Ascending aorta (tissue), 2 donors: ENCODE data around the gene RAB11FIP4. TPM values are rescaled to one million over a fixed set of nuclear protein-coding genes. Genes with fewer than 3 reads are reported as not detected.

Experiments used
- DNase-seq, 2 donors: peaks; one replicate each; pipeline ENCODE4 v3.0.0-alpha.2; 2019; ENCODE audit warnings: low spot score in 2 of 2
- H3K27ac ChIP-seq, 2 donors: fragments of 200-600 bp; sonication (generic); one replicate each; pipeline ENCODE4 v1.5.1; 2016 to 2017; ENCODE audit warnings: mild to moderate bottlenecking in 1 of 2
- H3K27me3 ChIP-seq: fragments of 200-600 bp; sonication (generic); one replicate; pipeline ENCODE4 v1.5.1; 2017
- H3K36me3 ChIP-seq, 2 donors: fragments of 200-600 bp; sonication (generic); one replicate each; pipeline ENCODE4 v1.5.1; 2016
- H3K4me1 ChIP-seq, 2 donors: fragments of 200-600 bp; sonication (generic); one replicate each; pipeline ENCODE4 v1.5.1; 2016 to 2017; ENCODE audit warnings: mild to moderate bottlenecking in 1 of 2
- H3K4me3 ChIP-seq, 2 donors: fragments of 200-600 bp; sonication (generic); one replicate each; pipeline ENCODE4 v1.5.1; 2016 to 2017; ENCODE audit warnings: mild to moderate bottlenecking in 1 of 2
- H3K9me3 ChIP-seq, 2 donors: fragments of 200-600 bp; sonication (generic); one replicate each; pipeline ENCODE4 v1.5.1; 2016
- intact Hi-C: fragments of 100-400 bp; cut with DNase I; formaldehyde crosslinking; loops from one replicate; pipeline ENCODE4 v1.15.1; 2023
- total RNA-seq: library from RNA; depleted of rRNA; stranded (reverse); fragments of >200 nt; gene quantifications from one replicate; pipeline ENCODE4 v1.1.0, GENCODE V29; 2016
- TF ChIP-seq, protein P1 (sequence below), 3 experiments: fragments of 200-600 bp in 2 of 3; fragments of 450-650 bp in 1 of 3; sonication (generic) in 2 of 3; IDR thresholded peaks; one replicate each; pipeline ENCODE4 v1.5.1; 2016 to 2019; ENCODE audit warnings: antibody characterized with exemption in 3 of 3, mild to moderate bottlenecking in 1 of 3, moderate library complexity in 1 of 3

RAB11FIP4 gene
- total RNA-seq, 1 donor from 2014 or later: 0.85 TPM

DNA sequence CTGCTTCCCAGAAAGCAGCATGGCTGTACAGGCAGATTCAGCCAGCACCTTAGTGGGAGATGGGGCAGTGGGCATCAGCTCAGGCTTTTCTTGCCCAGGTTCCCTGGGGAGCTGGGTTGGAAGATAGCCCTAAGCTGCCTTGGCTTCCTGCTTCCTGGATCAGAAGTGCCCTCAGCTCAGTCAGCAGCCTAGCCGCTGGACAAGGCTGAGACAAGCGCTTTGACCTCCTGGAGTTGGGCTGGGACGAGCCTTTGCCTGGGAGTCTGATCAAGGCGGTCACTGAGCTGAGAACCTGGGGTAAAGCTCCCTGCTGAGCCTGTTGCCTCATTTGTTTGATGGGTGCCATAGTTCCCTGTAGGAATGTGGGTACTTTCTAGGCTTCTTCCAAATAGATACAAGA, 190.0 kb downstream of the RAB11FIP4 start:
- no peaks in the 10 kb centered on the region for H3K9me3 ChIP-seq
- intact Hi-C loops: loop anchor here (2.0 to 5.0 kb wide), 3 partner anchors 15 to 116 kb away; no protein-coding TSS in a partner anchor
- no peaks in the 10 kb centered on the region for H3K27me3 ChIP-seq
- H3K4me1 ChIP-seq: peaks cover 22 to 51% of the 10 kb centered on the region in 2 donors
- peaks cover 5 to 8% of the 10 kb centered on the region in 2 donors for H3K36me3 ChIP-seq
- DNase-seq: peak in 1 of 2 donors; percentile 84
- TF ChIP-seq, protein P1, sequence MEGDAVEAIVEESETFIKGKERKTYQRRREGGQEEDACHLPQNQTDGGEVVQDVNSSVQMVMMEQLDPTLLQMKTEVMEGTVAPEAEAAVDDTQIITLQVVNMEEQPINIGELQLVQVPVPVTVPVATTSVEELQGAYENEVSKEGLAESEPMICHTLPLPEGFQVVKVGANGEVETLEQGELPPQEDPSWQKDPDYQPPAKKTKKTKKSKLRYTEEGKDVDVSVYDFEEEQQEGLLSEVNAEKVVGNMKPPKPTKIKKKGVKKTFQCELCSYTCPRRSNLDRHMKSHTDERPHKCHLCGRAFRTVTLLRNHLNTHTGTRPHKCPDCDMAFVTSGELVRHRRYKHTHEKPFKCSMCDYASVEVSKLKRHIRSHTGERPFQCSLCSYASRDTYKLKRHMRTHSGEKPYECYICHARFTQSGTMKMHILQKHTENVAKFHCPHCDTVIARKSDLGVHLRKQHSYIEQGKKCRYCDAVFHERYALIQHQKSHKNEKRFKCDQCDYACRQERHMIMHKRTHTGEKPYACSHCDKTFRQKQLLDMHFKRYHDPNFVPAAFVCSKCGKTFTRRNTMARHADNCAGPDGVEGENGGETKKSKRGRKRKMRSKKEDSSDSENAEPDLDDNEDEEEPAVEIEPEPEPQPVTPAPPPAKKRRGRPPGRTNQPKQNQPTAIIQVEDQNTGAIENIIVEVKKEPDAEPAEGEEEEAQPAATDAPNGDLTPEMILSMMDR (IDR thresholded peaks at IDR 0.05): no peak
- peak overlapping the region in 1 of 2 donors; percentile 52 for H3K4me3 ChIP-seq
- peak overlapping the region; percentile 89 for H3K27ac ChIP-seq

DNA sequence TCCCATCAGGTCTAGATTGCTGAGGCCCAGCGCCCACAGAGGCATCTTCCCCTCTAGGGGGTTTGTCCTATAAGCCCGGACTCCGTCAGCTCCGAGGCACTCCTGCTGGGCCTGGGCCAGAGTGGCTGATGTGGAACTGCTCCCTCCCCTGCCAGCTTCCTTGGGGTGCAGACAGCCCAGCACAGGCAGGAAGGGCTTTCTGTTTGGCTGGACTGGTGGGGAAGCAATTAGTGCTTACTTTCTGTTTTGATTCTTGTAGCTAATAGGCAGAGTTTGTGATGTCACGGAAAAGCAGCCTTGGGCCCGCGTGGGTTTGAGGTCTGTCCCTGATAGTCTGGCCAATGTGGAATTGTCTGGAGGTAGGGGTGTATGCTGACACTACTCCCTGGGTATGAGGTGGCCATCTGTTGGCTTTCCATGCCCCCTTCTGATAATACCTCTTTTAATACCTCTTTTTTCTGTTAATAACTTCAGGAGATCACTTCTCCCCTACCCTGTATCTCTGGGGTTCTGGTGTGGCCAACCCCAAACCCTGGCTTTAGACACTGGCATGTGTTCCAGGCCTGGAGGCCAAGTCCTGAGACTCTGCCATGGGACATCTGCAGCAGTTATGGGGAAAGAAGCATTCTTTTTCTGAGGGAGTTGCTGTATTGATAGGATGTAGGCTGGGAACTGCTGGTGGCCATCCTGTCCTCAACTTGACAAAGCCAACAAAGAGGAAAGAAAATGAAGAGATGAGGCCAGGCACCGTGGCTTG, 190.9 kb downstream of the RAB11FIP4 start:
- Histone ChIP-seq H3K4me3 (peak overlapping the region in 1 of 2 donors; percentile 52), H3K36me3 (peaks cover 5 to 8% of the 10 kb centered on the region in 2 donors), H3K27ac (peak overlapping the region; percentile 89), H3K27me3 (no peaks in the 10 kb centered on the region), H3K9me3 (no peaks in the 10 kb centered on the region), H3K4me1 (peaks cover 24 to 59% of the 10 kb centered on the region in 2 donors)
- TF ChIP-seq, protein P1 (IDR thresholded peaks at IDR 0.05): no peak
- intact Hi-C loops: loop anchor here (5.0 kb wide), 1 partner anchor 115 kb away; no protein-coding TSS in a partner anchor
- peak; percentile 51 to 85 for DNase-seq

DNA sequence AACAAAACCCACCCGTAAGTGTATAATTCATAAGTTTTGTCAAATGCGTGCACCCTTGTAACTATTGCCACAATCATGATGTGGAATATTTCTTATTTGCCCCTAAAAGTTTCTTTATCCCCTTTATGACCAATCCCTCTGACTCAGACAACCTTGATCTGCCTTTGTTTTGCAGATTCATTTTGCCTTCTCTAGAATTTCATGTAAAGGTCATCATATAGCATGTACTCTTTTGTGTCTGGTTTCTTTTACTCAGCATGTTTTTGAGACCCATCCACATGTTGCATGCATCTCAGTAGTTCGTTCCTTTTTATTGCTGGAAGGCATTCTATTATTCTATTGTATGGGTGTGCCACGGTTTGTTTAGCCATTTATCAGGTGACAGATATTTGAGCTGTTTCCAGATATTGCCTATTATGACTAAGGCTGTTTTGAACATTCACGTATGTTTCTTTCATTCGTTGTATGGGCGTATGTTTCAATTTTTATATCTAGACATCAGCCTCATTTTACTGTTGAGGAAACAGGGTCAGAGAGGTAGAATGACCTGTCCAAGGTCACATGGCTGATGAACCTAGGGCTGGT, 192.4 kb downstream of the RAB11FIP4 start:
- peaks cover 23 to 64% of the 10 kb centered on the region in 2 donors for H3K4me1 ChIP-seq
- TF ChIP-seq, protein P1 (IDR thresholded peaks at IDR 0.05): no peak
- DNase-seq: no peak
- no peaks in the 10 kb centered on the region for H3K36me3 ChIP-seq
- H3K27me3 ChIP-seq: no peaks in the 10 kb centered on the region
- H3K4me3 ChIP-seq: no peak overlapping the region
- intact Hi-C loops: loop anchor here (5.0 kb wide), 1 partner anchor 113 kb away; no protein-coding TSS in a partner anchor
- H3K9me3 ChIP-seq: no peaks in the 10 kb centered on the region
- H3K27ac ChIP-seq: no peak overlapping the region

DNA sequence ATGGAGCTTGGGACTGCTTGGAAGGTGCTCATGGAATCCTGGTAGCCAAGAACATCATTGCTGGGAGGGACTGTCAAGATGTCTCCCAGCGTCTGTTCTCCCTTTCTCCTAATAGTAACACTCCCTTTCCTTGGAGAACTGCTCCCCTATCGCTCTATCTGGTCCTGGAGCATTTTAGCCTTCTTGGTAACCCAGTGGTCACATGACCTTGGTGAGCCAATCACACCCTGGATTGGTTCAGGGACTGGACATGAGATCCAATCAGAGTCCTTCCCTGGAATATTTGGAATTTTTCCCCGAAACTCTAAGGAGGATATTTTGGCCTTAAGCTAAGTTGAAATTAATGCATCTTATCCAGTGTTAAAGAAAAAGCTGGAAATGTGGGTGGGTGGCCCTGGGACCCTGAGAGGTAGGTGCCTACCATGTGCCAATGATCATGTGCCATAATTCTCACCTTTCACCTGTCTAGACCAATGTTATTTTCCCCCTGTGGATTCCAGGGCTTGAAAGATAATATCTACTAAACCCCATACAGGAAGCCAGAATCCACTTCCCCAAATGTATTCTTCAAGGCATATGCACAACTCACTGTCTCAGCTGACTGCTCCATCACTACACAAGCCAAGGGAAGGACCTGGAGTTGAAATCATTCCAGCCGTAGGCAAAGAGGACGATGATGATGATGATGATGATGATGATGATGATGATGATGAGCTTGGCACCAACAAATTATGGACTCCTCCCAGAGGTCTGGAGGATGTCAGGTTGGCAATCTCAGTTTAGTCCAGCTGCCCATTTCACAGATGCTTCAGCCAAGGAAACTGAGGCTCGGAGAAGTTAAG, 193.2 kb downstream of the RAB11FIP4 start:
- Histone ChIP-seq H3K27me3 (no peaks in the 10 kb centered on the region), H3K27ac (no peak overlapping the region), H3K9me3 (no peaks in the 10 kb centered on the region), H3K4me1 (peaks cover 15 to 56% of the 10 kb centered on the region in 2 donors), H3K36me3 (no peaks in the 10 kb centered on the region), H3K4me3 (no peak overlapping the region)
- intact Hi-C loops: loop anchor here (5.0 kb wide), 1 partner anchor 113 kb away; no protein-coding TSS in a partner anchor
- TF ChIP-seq, protein P1 (IDR thresholded peaks at IDR 0.05): no peak
- no peak for DNase-seq

DNA sequence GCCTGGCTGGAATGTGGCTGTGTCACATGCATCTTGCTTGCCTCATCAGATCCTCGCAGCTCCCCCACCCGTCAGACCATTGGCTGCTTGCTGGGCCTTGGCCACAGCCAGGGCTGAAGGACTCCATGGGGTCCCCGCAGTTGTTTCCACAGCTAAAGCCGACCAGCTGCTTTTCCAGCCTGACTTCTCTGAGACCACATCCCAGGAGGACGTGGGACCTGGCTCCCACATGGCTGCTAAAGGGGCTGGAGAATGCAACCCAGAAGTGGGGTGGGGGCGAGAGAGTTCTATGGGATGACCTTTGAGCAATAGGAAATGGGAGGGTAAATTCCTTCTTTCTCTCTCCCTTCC, 193.8 kb downstream of the RAB11FIP4 start:
- H3K9me3 ChIP-seq: no peaks in the 10 kb centered on the region
- no peak for DNase-seq
- H3K36me3 ChIP-seq: no peaks in the 10 kb centered on the region
- no peak overlapping the region for H3K4me3 ChIP-seq
- H3K27ac ChIP-seq: no peak overlapping the region
- TF ChIP-seq, protein P1 (IDR thresholded peaks at IDR 0.05): no peak
- peaks cover 15 to 50% of the 10 kb centered on the region in 2 donors for H3K4me1 ChIP-seq
- intact Hi-C loops: no loop called here
- H3K27me3 ChIP-seq: no peaks in the 10 kb centered on the region
